ENCODE measurements around the gene CPSF2.

DNA sequence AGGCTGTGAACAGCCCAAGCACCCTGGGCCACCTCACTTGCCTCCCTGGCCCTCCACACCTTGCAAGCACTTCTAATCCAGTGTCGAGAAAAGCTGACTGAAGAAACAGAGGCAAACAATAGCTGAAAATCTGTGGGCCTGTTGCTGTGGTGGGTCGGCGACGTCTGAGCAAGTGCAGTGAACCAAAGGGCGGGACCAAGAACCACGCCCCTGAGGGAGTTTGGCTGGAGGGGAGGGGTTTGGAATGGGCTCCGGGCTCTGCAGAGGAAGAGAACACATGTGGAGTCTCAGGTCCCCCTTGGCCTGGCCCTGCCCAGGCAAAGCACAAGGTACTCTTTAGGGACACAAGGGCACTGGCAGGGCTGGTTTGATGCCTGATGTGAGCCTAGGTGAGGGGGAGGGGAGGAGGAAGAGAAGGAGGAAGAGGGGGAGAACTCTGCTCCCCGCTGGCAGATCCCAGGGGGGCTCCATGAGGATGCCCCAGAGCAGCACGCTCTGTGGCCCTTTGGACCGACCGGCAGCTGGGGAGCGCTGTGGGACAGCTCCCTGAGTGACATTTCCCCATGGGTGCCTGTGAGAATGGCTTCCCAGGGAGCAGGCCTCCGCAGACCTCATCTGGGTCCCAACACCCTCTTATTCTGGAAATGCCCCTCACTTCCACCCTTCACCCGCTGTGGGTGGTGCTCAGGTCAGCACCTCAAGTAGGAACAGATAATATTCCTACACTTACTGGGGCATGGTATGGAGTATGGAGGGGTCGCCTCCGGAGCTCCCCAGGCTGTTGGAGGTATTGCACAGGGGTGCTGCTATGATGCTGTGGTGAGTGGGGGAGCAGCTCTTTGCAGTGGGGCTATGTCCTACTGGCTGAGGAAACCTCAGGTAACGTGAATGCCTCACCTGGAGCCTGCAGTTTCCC is 85.5 kb downstream of the CPSF2 start:
- TF ChIP-seq CTCF (IDR thresholded peaks at IDR 0.05; ENCODE audit: low read depth, low read length) (no peak), EZH2phosphoT487 (IDR thresholded peaks at IDR 0.05; ENCODE audit: low read depth) (no peak)
